ENCODE results near the gene HCAR3.

DNA sequence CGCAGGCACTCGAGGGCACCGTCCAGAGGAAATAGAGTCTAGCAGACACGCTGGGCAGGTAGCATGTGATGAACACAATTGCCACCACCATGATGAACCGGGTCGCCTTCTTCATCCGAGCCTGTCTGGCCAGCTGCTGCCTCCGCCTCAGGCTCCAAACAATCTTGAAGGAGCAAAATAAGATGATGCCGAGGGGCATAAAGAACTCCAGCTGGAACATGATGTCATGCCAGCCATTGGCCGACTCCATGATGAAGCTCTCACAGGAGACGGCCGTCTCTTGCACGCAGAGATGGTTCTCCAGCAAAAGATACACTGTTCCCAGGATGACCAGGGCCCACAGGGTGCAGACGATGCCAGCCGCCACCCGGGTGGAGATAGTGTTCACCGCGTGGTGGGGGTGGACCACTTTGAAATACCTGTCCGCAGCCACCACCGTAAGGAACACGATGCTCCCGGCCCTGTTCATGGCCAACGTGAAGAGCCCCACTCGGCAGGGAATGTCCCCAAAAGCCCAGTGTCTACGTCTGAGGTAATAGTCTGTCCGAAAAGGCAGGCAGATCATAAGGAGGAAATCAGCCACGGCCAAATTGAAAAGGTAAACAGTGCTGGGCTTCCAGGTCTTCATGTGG is 13.1 kb upstream of the HCAR3 start:
- TF ChIP-seq ZFP3 (CRISPR knock-in tag; IDR thresholded peaks at IDR 0.05) (no peak), ZC3H10 (CRISPR knock-in tag; IDR thresholded peaks at IDR 0.05) (no peak), TOX (CRISPR knock-in tag; IDR thresholded peaks at IDR 0.05; ENCODE audit: borderline replicate concordance) (no peak), ZNF565 (CRISPR knock-in tag; conservative IDR thresholded peaks at IDR 0.05; ENCODE audit: low read depth) (no peak), ZNF8 (CRISPR knock-in tag; IDR thresholded peaks at IDR 0.05) (no peak), BACH2 (CRISPR knock-in tag; IDR thresholded peaks at IDR 0.05; ENCODE audit: borderline replicate concordance) (no peak), RARB (CRISPR knock-in tag; IDR thresholded peaks at IDR 0.05) (no peak), ZFP30 (CRISPR knock-in tag; IDR thresholded peaks at IDR 0.05) (no peak), ZNF70 (CRISPR knock-in tag; IDR thresholded peaks at IDR 0.05) (no peak), ISL1 (CRISPR knock-in tag; IDR thresholded peaks at IDR 0.05) (no peak)
- TF ChIP-seq, protein P1, sequence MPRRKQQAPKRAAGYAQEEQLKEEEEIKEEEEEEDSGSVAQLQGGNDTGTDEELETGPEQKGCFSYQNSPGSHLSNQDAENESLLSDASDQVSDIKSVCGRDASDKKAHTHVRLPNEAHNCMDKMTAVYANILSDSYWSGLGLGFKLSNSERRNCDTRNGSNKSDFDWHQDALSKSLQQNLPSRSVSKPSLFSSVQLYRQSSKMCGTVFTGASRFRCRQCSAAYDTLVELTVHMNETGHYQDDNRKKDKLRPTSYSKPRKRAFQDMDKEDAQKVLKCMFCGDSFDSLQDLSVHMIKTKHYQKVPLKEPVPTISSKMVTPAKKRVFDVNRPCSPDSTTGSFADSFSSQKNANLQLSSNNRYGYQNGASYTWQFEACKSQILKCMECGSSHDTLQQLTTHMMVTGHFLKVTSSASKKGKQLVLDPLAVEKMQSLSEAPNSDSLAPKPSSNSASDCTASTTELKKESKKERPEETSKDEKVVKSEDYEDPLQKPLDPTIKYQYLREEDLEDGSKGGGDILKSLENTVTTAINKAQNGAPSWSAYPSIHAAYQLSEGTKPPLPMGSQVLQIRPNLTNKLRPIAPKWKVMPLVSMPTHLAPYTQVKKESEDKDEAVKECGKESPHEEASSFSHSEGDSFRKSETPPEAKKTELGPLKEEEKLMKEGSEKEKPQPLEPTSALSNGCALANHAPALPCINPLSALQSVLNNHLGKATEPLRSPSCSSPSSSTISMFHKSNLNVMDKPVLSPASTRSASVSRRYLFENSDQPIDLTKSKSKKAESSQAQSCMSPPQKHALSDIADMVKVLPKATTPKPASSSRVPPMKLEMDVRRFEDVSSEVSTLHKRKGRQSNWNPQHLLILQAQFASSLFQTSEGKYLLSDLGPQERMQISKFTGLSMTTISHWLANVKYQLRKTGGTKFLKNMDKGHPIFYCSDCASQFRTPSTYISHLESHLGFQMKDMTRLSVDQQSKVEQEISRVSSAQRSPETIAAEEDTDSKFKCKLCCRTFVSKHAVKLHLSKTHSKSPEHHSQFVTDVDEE (CRISPR knock-in tag; IDR thresholded peaks at IDR 0.05): no peak
- TF ChIP-seq, protein P2, sequence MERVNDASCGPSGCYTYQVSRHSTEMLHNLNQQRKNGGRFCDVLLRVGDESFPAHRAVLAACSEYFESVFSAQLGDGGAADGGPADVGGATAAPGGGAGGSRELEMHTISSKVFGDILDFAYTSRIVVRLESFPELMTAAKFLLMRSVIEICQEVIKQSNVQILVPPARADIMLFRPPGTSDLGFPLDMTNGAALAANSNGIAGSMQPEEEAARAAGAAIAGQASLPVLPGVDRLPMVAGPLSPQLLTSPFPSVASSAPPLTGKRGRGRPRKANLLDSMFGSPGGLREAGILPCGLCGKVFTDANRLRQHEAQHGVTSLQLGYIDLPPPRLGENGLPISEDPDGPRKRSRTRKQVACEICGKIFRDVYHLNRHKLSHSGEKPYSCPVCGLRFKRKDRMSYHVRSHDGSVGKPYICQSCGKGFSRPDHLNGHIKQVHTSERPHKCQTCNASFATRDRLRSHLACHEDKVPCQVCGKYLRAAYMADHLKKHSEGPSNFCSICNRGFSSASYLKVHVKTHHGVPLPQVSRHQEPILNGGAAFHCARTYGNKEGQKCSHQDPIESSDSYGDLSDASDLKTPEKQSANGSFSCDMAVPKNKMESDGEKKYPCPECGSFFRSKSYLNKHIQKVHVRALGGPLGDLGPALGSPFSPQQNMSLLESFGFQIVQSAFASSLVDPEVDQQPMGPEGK (CRISPR knock-in tag; IDR thresholded peaks at IDR 0.05; ENCODE audit: borderline replicate concordance): no peak

All from SK-N-SH treated with all-trans-retinoic acid at 6 μM for 48 hours (cell line).